Vagina (tissue), 2 donors: ENCODE measurements around the gene RABGAP1L. TPM values are rescaled to one million over a fixed set of nuclear protein-coding genes. Genes with fewer than 3 reads are reported as not detected.

Experiments
- DNase-seq, 2 donors: peaks; one replicate each; pipeline ENCODE4 v3.0.0-alpha.2; 2017; ENCODE audit errors: extremely low spot score in 2 of 2
- H3K27ac ChIP-seq: fragments of 200-600 bp; sonication (generic); one replicate; pipeline ENCODE4 v1.5.1; 2019
- H3K27me3 ChIP-seq: fragments of 200-600 bp; sonication (generic); one replicate; pipeline ENCODE4 v1.5.1; 2019
- H3K36me3 ChIP-seq, 2 donors: fragments of 200-600 bp; sonication (generic); one replicate each; pipeline ENCODE4 v1.5.1; 2017 to 2019
- H3K4me1 ChIP-seq: fragments of 200-600 bp; sonication (generic); one replicate; pipeline ENCODE4 v1.5.1; 2019
- H3K4me3 ChIP-seq, 2 donors: fragments of 200-600 bp; sonication (generic); 1 replicate in 1 of 2; 2 replicates in 1 of 2; pipeline ENCODE4 v1.5.1; 2016 to 2019
- H3K9me3 ChIP-seq: fragments of 200-600 bp; sonication (generic); one replicate; pipeline ENCODE4 v1.5.1; 2019
- CTCF ChIP-seq, 3 experiments: fragments of 450-650 bp in 2 of 3; fragments of 200-600 bp in 1 of 3; sonication (generic) in 1 of 3; IDR thresholded peaks; one replicate each; pipeline ENCODE4 v1.5.1; 2017 to 2019; ENCODE audit warnings: antibody characterized with exemption in 3 of 3, mild to moderate bottlenecking in 2 of 3, moderate library complexity in 2 of 3
- POLR2A ChIP-seq, 2 donors: fragments of 450-650 bp; IDR thresholded peaks; one replicate each; pipeline ENCODE4 v1.6.1; 2017; ENCODE audit warnings: antibody characterized with exemption in 2 of 2, mild to moderate bottlenecking in 2 of 2, moderate library complexity in 2 of 2
- POLR2AphosphoS5 ChIP-seq, 2 donors: sonication (generic); formaldehyde crosslinking; IDR thresholded peaks; one replicate each; pipeline ENCODE4 v1.9.0; 2017; ENCODE audit warnings: antibody characterized with exemption in 2 of 2, mild to moderate bottlenecking in 2 of 2, low read depth in 1 of 2; ENCODE audit not compliant: insufficient read depth in 1 of 2
- intact Hi-C: fragments of 100-400 bp; cut with DNase I; formaldehyde crosslinking; loops from one replicate; pipeline ENCODE4 v1.15.1; 2023
- total RNA-seq: library from RNA; depleted of rRNA; stranded (reverse); fragments of >200 nt; gene quantifications from one replicate; pipeline ENCODE4 v1.2.3, GENCODE V29; 2016

The RABGAP1L gene
- total RNA-seq, 1 donor from 2014 or later, result 40.0 TPM

GRCh38 chr1:174786760-174787159 is 627.4 kb downstream of the RABGAP1L start:
- Histone ChIP-seq H3K4me1 (no peaks in the 10 kb centered on the region), H3K4me3 (no peak overlapping the region), H3K27ac (no peak overlapping the region), H3K9me3 (no peaks in the 10 kb centered on the region), H3K27me3 (no peaks in the 10 kb centered on the region), H3K36me3 (no peaks in the 10 kb centered on the region)
- intact Hi-C loops, result no loop called here
- TF ChIP-seq POLR2A (IDR thresholded peaks at IDR 0.05) (no peak), POLR2AphosphoS5 (IDR thresholded peaks at IDR 0.05; ENCODE audit: insufficient read depth in 1 of 2, low read depth in 1 of 2) (no peak), CTCF (IDR thresholded peaks at IDR 0.05) (no peak)
- DNase-seq, result no peak

GRCh38 chr1:174788981-174789380 is 629.7 kb downstream of the RABGAP1L start:
- Histone ChIP-seq H3K4me1 (no peaks in the 10 kb centered on the region), H3K27me3 (no peaks in the 10 kb centered on the region), H3K9me3 (no peaks in the 10 kb centered on the region), H3K27ac (no peak overlapping the region), H3K4me3 (no peak overlapping the region), H3K36me3 (no peaks in the 10 kb centered on the region)
- no peak for DNase-seq
- intact Hi-C loops, result no loop called here
- TF ChIP-seq POLR2AphosphoS5 (IDR thresholded peaks at IDR 0.05; ENCODE audit: insufficient read depth in 1 of 2, low read depth in 1 of 2) (no peak), POLR2A (IDR thresholded peaks at IDR 0.05) (no peak), CTCF (IDR thresholded peaks at IDR 0.05) (no peak)

GRCh38 chr1:174789399-174789798 is 630.1 kb downstream of the RABGAP1L start:
- intact Hi-C loops, result no loop called here
- Histone ChIP-seq H3K27ac (no peak overlapping the region), H3K27me3 (no peaks in the 10 kb centered on the region), H3K4me1 (no peaks in the 10 kb centered on the region), H3K9me3 (no peaks in the 10 kb centered on the region), H3K36me3 (no peaks in the 10 kb centered on the region), H3K4me3 (no peak overlapping the region)
- TF ChIP-seq CTCF (IDR thresholded peaks at IDR 0.05) (no peak), POLR2AphosphoS5 (IDR thresholded peaks at IDR 0.05; ENCODE audit: insufficient read depth in 1 of 2, low read depth in 1 of 2) (no peak), POLR2A (IDR thresholded peaks at IDR 0.05) (no peak)
- DNase-seq, result no peak

GRCh38 chr1:174791863-174792262 is 632.5 kb downstream of the RABGAP1L start:
- TF ChIP-seq CTCF (IDR thresholded peaks at IDR 0.05) (no peak), POLR2A (IDR thresholded peaks at IDR 0.05) (no peak), POLR2AphosphoS5 (IDR thresholded peaks at IDR 0.05; ENCODE audit: insufficient read depth in 1 of 2, low read depth in 1 of 2) (no peak)
- H3K36me3 ChIP-seq, result no peaks in the 10 kb centered on the region
- no peaks in the 10 kb centered on the region for H3K27me3 ChIP-seq
- no peak for DNase-seq
- H3K4me3 ChIP-seq, result no peak overlapping the region
- no peaks in the 10 kb centered on the region for H3K9me3 ChIP-seq
- intact Hi-C loops, result no loop called here
- no peaks in the 10 kb centered on the region for H3K4me1 ChIP-seq
- H3K27ac ChIP-seq, result no peak overlapping the region

GRCh38 chr1:174794861-174795260 is 635.5 kb downstream of the RABGAP1L start:
- H3K9me3 ChIP-seq, result no peaks in the 10 kb centered on the region
- H3K4me3 ChIP-seq, result no peak overlapping the region
- intact Hi-C loops, result no loop called here
- H3K27me3 ChIP-seq, result no peaks in the 10 kb centered on the region
- no peak for TF ChIP-seq POLR2A (IDR thresholded peaks at IDR 0.05)
- no peak for DNase-seq
- peaks cover 7% of the 10 kb centered on the region for H3K4me1 ChIP-seq
- no peaks in the 10 kb centered on the region for H3K36me3 ChIP-seq
- no peak overlapping the region for H3K27ac ChIP-seq

GRCh38 chr1:174795806-174796205 is 636.5 kb downstream of the RABGAP1L start:
- intact Hi-C loops, result no loop called here
- TF ChIP-seq CTCF (IDR thresholded peaks at IDR 0.05) (no peak), POLR2AphosphoS5 (IDR thresholded peaks at IDR 0.05; ENCODE audit: insufficient read depth in 1 of 2, low read depth in 1 of 2) (no peak), POLR2A (IDR thresholded peaks at IDR 0.05) (no peak)
- no peaks in the 10 kb centered on the region for H3K9me3 ChIP-seq
- no peak overlapping the region for H3K27ac ChIP-seq
- H3K4me3 ChIP-seq, result no peak overlapping the region
- peaks cover 14% of the 10 kb centered on the region for H3K4me1 ChIP-seq
- DNase-seq, result no peak
- H3K27me3 ChIP-seq, result no peaks in the 10 kb centered on the region
- H3K36me3 ChIP-seq, result no peaks in the 10 kb centered on the region
